GM12874 (cell line): ENCODE results near the gene PIK3R4.

Experiments
- CTCF ChIP-seq: IDR thresholded peaks from 2 replicates; pipeline ENCODE4 v1.5.1; 2011; ENCODE audit warnings: low read depth, mild to moderate bottlenecking, control low read depth, low read length, moderate library complexity; ENCODE audit not compliant: insufficient read depth

The PIK3R4 gene

GRCh38 chr3:130739848-130740247, 6.8 kb downstream of the PIK3R4 start:
- no peak for TF ChIP-seq CTCF

GRCh38 chr3:130738241-130738640, 8.4 kb downstream of the PIK3R4 start:
- TF ChIP-seq CTCF, result no peak

GRCh38 chr3:130737622-130738021, 9.0 kb downstream of the PIK3R4 start:
- TF ChIP-seq CTCF, result no peak

GRCh38 chr3:130733236-130733875, 13.3 kb downstream of the PIK3R4 start:
- no peak for TF ChIP-seq CTCF

- TF ChIP-seq CTCF, result no peak
Observed at GRCh38 chr3:130732501-130732900, 14.1 kb downstream of the PIK3R4 start.

- TF ChIP-seq CTCF, result no peak
Observed at GRCh38 chr3:130731817-130732216, 14.8 kb downstream of the PIK3R4 start.

- TF ChIP-seq CTCF, result no peak
Observed at GRCh38 chr3:130729154-130729553, 17.5 kb downstream of the PIK3R4 start.
